GM10266 (cell line): ENCODE measurements around the gene PTGIS.

Experiments
- DNase-seq: peaks from one replicate; pipeline ENCODE4 v3.0.0; 2012; ENCODE audit errors: extremely low spot score
- TF ChIP-seq, protein P1 (sequence below): IDR thresholded peaks from 2 replicates; pipeline ENCODE4 v1.5.1; 2012; ENCODE audit warnings: mild to moderate bottlenecking, low read depth; ENCODE audit not compliant: control insufficient read depth, insufficient read depth; ENCODE audit errors: missing control alignments

Gene PTGIS

DNA sequence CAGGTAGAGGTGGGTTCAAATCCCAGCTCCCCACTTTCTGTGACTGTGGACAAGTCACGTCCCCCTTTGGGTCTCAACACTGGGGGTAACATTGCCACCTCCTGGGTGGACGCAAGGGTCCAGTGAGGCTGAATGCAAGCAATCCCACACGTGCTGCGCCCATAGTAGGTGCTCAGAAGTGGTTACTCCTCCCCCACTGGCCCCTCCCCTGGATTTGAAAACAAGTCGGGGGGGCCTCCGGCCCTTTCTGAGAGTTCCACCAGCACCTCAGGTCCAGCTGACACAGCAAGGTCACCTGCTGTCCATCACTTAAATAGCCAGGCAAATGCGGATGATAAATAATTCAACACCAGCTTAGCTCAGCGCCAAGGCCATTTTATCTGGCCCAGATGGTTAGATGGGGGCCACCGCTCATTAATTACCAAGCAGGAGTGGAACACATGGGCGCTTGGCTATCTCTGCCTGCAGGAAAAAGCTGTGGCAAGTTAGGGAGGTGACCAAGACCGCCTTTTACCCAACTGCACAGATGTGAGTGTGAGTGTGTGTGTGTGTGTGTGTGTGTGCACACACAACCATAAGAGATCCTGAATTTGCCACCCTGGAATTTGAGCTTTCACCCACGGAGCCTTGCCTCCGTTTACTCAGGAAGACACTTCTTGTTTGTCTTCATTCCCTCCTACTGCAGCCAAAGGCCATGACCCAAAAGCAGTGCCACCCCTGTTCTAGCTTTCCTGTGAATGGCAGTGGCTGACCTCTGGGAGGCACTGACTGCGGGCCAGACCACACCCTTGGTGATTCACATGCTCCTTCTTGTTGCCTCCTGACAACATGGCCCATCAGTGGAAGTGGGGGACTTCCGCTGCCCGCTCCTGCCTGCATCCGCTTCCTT is 50.8 kb downstream of the PTGIS start:
- TF ChIP-seq, protein P1, sequence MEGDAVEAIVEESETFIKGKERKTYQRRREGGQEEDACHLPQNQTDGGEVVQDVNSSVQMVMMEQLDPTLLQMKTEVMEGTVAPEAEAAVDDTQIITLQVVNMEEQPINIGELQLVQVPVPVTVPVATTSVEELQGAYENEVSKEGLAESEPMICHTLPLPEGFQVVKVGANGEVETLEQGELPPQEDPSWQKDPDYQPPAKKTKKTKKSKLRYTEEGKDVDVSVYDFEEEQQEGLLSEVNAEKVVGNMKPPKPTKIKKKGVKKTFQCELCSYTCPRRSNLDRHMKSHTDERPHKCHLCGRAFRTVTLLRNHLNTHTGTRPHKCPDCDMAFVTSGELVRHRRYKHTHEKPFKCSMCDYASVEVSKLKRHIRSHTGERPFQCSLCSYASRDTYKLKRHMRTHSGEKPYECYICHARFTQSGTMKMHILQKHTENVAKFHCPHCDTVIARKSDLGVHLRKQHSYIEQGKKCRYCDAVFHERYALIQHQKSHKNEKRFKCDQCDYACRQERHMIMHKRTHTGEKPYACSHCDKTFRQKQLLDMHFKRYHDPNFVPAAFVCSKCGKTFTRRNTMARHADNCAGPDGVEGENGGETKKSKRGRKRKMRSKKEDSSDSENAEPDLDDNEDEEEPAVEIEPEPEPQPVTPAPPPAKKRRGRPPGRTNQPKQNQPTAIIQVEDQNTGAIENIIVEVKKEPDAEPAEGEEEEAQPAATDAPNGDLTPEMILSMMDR = no peak
- no peak for DNase-seq

DNA sequence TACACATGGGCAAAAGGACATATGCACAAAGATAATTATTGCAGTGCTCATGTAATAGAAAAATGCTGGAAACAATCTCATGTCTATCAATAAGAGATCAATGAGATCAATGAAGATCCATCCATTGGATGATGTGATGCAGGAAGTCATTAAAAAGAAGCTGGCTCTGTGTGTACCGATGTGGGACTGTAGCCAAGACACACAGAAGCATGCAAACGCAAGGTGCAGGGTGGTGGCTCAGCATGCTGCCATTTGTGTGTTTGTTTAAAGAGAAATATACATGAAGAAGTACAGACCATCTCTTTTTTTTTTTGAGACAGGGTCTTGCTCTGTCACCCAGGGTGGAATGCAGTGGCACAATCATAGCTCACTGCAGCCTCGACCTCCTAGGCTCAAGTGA is 52.4 kb downstream of the PTGIS start:
- TF ChIP-seq, protein P1 = no peak

DNA sequence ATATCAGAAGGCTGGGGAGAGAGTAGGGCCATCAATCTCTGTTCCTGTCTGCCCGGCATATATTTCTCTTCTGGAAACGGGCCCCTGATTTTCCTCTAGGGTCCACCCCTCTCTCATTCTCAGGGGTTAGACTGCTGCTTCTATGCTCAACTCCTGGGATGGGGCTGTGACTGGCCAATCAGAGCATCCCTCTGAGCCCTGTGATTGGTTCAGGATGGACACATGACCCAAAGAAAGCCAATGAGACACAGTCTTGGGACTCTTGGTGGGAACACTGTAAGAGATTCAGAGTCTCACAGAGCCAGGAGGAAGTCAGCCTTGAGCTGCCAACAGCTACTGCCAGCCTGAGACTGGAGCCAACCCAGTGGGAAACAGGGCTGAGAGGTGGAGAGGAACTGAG is 54.4 kb downstream of the PTGIS start:
- DNase-seq = no peak
- TF ChIP-seq, protein P1 = no peak

More for the DNA sequence above, 52.4 kb downstream of the PTGIS start:
- DNase-seq = no peak

DNA sequence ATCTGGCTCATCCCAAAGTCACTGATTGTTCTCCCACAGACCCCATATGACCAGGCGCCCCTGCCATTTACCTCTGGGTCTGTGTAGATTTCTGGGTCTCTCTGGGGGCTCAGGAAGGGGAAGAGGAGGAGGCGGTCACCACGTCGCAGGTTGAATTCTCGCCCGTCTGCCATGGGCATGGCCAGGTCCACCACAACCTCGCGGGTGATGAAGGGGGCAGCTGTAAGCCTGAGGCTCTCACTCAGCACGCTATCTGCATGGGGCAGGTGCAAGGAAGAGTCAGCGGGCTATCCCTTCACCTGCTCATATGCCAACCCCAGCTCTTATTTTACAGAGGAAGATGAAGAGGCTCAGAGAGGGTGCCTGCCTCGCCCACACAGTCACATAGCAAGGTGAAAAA is 54.9 kb downstream of the PTGIS start:
- no peak for DNase-seq
- TF ChIP-seq, protein P1 = no peak

DNA sequence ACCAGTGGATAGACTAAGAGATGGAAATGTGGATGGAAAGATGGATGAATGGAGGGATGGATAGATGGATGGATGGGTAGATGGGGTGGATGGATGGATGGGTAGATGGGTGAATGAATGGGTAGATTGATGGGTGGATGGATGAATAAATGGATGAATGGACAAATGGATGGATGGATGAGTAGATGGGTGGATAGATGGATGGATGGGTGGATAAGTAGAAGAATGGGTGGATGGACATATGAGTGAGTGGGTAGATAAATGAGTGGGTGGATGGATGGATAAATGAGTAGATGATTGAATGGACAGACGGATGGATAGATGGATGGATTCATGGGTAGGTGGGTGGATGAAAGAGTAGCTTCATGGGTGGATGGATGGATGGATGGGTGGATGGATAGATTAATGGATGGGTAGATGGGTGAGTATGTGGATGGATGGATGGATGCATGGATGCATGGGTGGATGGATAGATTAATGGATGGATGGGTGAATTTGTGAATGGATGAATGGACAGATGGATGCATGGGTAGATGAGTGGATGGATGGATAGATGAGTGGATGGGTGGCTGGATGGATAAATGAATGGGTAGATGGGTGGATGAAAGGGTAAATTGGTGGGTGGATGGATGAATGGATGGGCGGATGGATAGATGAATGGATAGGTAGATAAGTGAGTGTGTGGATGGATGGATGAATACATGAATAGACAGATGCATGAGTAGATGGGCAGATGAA is 56.0 kb downstream of the PTGIS start:
- TF ChIP-seq, protein P1 = no peak
- no peak for DNase-seq

DNA sequence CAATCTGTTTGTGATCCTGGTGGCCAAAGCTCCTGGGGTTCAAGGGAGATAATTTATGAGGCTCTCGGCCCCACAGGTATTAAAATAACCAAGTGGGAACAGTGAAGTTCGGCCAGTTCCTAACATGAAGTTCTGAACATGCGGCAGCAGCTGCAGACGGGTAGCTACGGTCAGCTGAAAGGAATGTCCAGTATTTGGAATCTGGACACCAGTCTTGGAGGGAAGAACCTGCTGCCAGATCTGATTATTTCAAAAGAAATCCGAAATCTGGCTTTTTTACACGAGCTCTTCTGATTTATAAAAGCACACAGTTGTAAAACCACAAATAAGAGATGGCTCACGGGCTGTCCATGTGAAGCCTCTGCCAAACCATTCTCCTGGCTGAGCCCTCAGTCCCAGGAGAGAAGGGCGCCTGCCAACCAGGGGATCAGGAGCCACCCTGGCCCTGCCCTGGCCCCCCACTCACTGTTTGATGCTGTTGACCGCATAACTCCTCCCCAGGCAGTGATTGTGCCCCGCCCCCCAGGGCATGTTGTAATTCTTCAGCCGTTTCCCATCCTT is 57.3 kb downstream of the PTGIS start:
- no peak for DNase-seq
- TF ChIP-seq, protein P1 = no peak
